Epithelial cell of esophagus (primary cell): ENCODE measurements around the gene AP3B1.
A peak's percentile ranks its signal among the peaks of the same experiment; 100 is the strongest.

Experiments
- DNase-seq: peaks from one replicate; pipeline ENCODE4 v3.0.0; 2010; ENCODE audit warnings: low read depth
- H3K4me3 ChIP-seq: 2 replicates; pipeline ENCODE4 v1.5.1; 2011; ENCODE audit warnings: mild to moderate bottlenecking, low read length, control low read depth
- TF ChIP-seq, protein P1 (sequence below): IDR thresholded peaks from 2 replicates; pipeline ENCODE4 v1.5.1; 2011; ENCODE audit warnings: low read depth, mild to moderate bottlenecking, low read length, control low read depth, inconsistent platforms; ENCODE audit not compliant: insufficient read depth; ENCODE audit errors: missing control alignments

The AP3B1 gene

DNA sequence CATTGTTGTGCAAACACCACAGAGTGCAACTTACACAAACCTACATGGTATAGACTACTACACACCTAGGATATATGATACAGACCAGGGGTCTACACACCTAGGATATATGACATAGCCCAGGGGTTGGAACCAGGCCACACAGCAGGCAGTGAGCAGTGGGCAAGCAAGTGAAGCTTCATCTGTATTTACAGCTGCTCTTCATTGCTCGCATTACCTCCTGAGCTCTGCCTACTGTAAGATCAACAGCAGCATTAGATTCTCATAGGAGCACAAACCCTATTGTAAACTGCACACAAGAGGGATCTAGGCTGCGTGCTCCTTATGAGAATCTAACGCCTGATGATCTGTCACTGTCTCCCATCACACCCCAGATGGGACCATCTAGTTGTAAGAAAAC, 56.6 kb downstream of the AP3B1 start:
- no peak overlapping the region for H3K4me3 ChIP-seq
- no peak for DNase-seq
- TF ChIP-seq, protein P1, sequence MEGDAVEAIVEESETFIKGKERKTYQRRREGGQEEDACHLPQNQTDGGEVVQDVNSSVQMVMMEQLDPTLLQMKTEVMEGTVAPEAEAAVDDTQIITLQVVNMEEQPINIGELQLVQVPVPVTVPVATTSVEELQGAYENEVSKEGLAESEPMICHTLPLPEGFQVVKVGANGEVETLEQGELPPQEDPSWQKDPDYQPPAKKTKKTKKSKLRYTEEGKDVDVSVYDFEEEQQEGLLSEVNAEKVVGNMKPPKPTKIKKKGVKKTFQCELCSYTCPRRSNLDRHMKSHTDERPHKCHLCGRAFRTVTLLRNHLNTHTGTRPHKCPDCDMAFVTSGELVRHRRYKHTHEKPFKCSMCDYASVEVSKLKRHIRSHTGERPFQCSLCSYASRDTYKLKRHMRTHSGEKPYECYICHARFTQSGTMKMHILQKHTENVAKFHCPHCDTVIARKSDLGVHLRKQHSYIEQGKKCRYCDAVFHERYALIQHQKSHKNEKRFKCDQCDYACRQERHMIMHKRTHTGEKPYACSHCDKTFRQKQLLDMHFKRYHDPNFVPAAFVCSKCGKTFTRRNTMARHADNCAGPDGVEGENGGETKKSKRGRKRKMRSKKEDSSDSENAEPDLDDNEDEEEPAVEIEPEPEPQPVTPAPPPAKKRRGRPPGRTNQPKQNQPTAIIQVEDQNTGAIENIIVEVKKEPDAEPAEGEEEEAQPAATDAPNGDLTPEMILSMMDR = no peak

DNA sequence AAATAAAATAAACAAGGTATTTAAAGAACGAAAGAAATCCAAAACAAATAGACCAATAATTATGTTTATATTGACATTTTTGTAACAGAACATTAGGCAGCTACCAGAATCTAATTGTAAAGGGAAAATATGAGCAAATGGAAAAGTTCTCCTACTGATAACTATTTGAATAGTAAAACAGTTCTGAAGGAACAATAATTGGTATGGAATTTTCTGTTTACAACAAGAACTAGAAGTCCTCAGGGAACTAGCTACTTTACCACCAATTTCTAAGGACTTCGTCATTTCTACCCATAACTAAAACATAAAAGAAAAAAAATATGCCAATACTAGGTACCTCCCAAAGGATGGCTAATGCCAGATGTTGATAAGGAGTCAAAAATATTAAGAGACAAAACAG, 58.5 kb downstream of the AP3B1 start:
- TF ChIP-seq, protein P1 = no peak
- DNase-seq = no peak
- H3K4me3 ChIP-seq = no peak overlapping the region

DNA sequence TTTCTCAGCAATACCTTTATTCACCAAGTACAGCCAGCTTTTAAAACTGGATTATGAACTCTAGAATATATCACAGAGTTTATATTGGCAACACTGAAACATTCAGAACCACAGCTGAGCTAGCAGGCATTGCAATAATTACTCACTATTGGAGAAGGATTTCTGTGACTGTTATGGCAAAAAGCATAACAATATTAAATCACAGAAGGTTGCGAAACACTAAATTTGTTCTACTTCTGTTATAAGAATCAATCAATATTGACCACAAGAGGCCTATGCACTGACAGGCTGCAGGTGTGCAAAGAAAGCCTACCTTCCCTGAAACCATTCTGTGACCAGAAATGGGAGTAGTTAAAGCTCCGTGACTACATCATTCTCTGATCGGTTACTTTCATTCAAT, 59.2 kb downstream of the AP3B1 start:
- peak; percentile 8 for DNase-seq
- H3K4me3 ChIP-seq = no peak overlapping the region
- TF ChIP-seq, protein P1 = no peak

DNA sequence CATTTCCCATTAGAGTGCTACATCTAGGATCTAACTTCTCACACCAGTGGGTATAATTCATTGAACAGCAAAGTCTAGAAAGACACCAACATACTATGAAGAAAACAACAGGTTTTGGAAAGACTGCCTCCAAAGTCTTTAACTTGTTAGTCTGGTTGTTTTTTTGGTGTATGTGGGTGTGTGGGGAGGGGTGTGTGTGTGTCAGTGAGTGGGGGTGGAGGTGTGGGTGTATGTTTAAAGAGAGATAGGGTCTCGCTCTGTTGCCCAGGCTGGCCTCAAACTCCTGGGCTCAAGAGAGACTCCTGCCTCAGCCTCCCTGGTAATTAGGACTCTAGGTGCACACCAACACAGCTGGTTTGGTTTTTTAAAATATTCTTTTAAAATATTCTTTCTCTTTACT, 59.7 kb downstream of the AP3B1 start:
- H3K4me3 ChIP-seq = no peak overlapping the region
- no peak for DNase-seq
- TF ChIP-seq, protein P1 = no peak

DNA sequence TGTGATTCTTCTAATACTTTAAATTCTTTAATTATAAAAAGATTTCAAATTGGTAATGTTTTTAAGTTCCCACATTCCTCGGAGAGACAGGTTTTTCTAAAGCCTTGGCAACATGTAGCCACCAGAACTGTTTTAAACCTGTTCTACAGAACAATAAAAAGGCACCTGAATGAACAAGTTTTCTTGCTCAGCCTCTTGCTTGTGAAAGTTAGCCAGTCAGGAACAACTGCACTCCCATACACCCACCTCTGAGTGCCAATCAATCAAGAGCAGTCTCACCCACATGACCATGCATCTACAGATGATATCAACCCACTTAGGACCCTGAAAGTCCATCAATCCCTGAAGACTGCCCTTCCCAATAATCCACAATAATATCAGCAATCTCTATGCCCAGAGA, 62.3 kb downstream of the AP3B1 start:
- peak; percentile 50 for DNase-seq
- no peak overlapping the region for H3K4me3 ChIP-seq
- TF ChIP-seq, protein P1 = no peak

DNA sequence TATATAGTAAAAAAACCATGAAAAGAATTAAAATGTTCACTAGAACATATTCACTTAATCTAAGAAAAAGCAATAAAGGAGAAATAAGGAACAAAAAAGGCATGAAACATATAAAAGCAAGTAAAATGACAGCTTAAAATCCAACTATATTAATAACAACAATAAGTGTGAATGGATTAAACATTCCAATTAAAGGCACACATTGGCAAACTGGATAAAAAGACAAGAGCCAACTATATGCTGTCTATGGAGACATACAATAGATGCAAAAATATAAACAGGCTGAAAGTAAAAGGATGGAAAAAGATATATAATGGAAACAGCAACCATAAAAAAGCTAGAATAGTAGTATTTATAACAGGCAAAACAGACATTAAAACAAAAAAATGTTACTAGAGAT, 70.1 kb downstream of the AP3B1 start:
- TF ChIP-seq, protein P1 = no peak
- H3K4me3 ChIP-seq = no peak overlapping the region
- DNase-seq = no peak

DNA sequence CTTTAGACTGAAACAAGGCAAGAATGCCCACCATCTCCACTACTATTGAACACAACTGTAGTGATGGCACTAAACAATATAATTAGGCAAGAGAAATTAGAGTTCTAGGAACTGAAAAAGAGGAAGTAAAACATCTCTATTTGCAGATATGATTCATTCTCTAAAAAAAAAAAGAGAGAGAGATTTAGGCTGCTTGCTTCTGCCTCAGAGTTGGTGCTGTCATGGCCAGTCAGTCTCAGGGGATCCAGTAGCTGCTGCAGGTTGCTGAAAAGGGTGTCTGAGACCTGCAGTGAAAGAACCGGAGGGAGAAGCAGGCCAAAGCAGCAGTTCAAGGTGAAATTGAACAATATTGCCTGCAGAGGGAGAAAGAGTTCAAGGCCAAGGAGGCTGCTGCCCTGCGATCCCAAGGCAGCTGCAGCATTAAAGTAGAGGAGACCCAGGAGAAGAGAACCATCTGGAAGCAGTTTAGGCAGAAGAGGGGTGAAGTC, 72.5 kb downstream of the AP3B1 start:
- no peak overlapping the region for H3K4me3 ChIP-seq
- TF ChIP-seq, protein P1 = no peak
- DNase-seq = peak; percentile 13
